AG10803 (cell line): ENCODE results near the gene CBR1.

Source experiments
- DNase-seq: peaks from one replicate; pipeline ENCODE4 v3.0.0; 2010; ENCODE audit warnings: low read depth
- H3K4me3 ChIP-seq: 2 replicates; pipeline ENCODE4 v1.5.1; 2011; ENCODE audit warnings: mild to moderate bottlenecking, low read length, control low read depth
- TF ChIP-seq, protein P1 (sequence below): conservative IDR thresholded peaks from 2 replicates; pipeline ENCODE4 v1.5.1; 2011; ENCODE audit warnings: mild to moderate bottlenecking, low read length, control low read depth, inconsistent platforms

CBR1 gene

DNA sequence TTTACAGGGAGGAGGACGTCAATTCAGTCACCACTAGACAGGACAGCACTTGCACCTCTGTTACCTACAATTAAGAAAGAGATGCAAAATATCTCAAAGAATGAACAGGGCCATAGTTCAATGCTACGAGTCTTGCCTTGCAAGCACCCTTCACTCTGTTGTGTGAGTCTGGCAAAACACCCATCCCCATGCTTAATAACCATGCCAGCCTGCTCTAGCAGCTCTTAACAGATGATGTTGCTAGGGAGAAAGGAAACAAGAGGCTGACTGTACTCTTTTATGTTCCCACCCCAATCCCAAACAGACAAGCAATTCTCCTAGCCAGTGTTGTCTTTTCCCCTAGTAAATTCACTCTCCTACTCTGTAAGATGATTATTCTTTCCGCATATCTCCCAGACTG is 5.3 kb downstream of the CBR1 start:
- DNase-seq = no peak
- TF ChIP-seq, protein P1, sequence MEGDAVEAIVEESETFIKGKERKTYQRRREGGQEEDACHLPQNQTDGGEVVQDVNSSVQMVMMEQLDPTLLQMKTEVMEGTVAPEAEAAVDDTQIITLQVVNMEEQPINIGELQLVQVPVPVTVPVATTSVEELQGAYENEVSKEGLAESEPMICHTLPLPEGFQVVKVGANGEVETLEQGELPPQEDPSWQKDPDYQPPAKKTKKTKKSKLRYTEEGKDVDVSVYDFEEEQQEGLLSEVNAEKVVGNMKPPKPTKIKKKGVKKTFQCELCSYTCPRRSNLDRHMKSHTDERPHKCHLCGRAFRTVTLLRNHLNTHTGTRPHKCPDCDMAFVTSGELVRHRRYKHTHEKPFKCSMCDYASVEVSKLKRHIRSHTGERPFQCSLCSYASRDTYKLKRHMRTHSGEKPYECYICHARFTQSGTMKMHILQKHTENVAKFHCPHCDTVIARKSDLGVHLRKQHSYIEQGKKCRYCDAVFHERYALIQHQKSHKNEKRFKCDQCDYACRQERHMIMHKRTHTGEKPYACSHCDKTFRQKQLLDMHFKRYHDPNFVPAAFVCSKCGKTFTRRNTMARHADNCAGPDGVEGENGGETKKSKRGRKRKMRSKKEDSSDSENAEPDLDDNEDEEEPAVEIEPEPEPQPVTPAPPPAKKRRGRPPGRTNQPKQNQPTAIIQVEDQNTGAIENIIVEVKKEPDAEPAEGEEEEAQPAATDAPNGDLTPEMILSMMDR = no peak
- H3K4me3 ChIP-seq = no peak overlapping the region

DNA sequence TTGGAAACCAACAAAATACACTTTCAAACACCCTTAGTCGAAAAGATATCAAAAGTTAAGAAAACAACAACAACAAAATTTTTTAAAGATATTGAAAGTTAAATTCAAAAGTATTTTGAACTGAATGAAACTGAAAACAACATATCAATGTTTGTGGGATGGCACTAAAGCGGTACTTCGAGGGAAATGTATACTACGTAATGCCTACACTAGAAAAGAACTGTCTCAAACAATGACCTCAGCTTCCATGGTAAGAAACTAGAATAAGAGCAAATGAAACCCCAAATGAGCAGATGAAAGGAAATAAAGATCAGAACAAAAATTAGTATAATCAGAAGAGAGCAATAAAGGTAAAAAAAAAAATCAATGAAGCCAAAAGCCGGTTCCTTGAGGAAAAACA is 6.1 kb downstream of the CBR1 start:
- DNase-seq = no peak
- no peak overlapping the region for H3K4me3 ChIP-seq
- TF ChIP-seq, protein P1 = no peak

DNA sequence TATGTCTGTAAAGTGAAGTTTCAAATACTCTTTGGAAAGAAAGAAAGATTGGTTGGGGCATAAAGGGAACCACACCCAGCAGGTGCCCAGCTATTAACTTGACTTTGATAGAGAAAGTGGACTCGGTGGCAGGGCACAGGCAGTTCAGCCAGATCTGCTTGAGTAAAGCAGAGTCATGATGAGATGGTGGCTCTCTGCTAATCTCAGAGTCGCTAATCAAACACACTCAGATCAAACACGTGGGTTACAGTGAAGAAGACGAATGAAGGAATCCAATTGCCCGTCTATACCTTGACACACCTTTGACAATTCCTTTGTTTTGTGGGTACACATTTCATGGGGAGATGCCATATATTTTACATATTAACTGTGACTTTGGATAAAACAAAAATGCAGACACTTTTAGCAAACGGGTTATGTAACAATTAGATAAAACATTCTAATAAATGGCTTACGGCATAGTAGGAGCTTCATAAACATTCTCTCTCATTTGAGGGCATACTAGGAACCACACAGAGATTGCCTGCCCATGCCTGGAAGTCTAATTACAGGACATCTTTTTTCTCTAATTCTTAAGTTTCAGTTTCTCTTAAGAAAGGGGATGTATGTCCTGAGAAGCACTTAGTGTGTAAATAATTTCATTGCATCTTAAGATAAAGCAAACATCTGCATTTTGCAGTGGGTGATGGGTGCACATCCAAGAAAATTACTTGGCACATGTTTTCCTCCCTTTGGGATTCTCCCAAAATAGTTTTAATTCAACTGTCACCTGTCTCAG is 7.2 kb downstream of the CBR1 start:
- TF ChIP-seq, protein P1 = no peak
- no peak for DNase-seq
- no peak overlapping the region for H3K4me3 ChIP-seq

DNA sequence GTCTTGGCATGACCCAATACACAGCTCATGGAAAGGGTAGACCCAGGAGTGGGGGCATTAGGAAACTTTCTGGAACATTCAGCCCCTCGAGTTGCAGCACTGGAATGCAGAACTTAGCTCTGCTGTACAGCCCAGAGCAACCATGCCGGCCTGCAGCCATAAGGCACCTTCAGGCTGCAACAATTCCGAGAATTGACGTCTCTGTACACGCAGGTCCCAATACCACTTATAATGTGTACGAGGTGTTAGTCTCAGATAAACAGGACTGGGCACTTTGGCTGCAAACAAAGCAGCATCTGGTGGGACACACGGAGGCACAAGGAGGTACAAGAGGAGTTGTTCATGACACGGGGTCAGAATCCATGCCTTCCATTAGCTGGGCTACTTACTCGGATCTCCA is 7.9 kb downstream of the CBR1 start:
- no peak overlapping the region for H3K4me3 ChIP-seq
- DNase-seq = no peak
- TF ChIP-seq, protein P1 = no peak

DNA sequence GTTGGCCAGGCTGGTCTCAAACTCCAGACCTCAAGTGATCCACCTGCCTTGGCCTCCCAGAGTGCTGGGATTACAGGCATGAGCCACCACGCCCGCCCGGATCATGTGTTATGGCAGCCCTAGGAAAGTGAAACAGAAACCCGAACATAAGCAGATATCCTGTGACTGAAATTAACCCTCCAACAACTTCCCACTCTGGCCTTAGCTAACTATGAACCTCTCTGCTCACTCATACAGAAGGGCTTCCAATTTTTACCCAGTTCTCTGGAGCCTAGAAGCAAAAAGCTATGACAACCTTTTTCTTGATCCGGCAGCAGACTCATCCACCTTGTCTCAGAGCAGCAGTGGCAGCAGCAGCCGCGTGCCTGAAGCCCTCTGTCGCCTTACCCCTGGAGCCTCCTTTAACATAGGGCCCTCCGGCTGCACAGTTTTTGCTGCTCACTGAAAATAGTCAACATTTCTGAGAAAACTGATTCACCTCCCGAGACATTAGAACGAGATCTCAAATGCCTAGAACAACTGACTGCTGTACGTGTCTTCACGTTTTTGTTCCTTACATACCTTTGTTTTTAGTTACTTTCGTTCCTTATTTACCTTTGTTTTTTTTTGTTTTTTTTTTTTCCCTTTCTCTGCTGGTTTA is 9.3 kb downstream of the CBR1 start:
- H3K4me3 ChIP-seq = no peak overlapping the region
- DNase-seq = no peak
- TF ChIP-seq, protein P1 = no peak

DNA sequence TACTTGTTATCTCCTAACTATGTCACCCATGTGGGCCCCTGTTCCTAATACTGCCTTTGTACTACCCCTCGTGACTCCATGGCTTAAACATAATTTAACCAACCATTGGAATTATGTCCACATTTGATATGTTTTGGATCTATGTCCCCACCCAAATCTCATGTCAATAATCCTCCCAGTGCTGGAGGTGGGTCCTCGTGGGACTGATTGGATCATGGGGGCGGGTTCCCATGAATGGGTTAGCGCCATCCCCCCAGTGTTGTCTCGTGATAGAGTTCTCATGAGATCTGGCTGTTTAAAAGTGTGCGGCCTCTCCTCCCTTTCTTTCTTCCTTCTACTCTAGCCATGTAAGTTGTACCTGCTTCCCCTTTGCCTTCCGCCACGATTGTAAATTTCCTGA is 9.8 kb downstream of the CBR1 start:
- no peak overlapping the region for H3K4me3 ChIP-seq
- TF ChIP-seq, protein P1 = no peak
- no peak for DNase-seq

DNA sequence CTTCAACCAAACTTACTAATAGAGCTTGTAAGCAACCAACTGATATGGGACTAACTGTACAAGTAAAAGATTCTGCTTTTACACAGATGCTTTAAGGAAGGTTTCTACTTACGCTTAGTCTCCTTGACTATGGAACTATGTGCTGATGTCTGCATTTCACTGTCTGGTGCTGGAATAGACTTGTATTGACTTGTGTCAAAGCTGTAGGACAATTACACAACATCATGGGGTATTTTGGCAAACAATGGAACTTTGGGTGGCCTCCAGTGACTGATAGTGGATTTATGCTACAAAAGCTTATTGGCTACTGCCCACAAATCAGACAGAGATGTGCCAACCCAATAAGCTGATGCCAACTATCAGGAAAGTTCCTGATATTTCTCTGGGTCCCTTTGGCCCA is 10.6 kb downstream of the CBR1 start:
- TF ChIP-seq, protein P1 = no peak
- DNase-seq = no peak

More for the DNA sequence above, 10.6 kb downstream of the CBR1 start:
- no peak overlapping the region for H3K4me3 ChIP-seq
